H9 (cell line): ENCODE measurements around the gene MPZL3. TPM values are rescaled to one million over a fixed set of nuclear protein-coding genes. Genes with fewer than 3 reads are reported as not detected.

ENCODE experiments used
- DNase-seq: peaks from one replicate; pipeline ENCODE4 v3.0.0-alpha.2; 2017
- H2AFZ ChIP-seq: one replicate; pipeline ENCODE4 v1.6.1; 2013; ENCODE audit warnings: mild to moderate bottlenecking, low read length, control low read depth, moderate library complexity
- H2AK5ac ChIP-seq: 2 replicates; pipeline ENCODE4 v1.6.1; 2013; ENCODE audit warnings: low read length, control low read depth, mixed read lengths; ENCODE audit not compliant: insufficient read length
- H2BK120ac ChIP-seq: one replicate; pipeline ENCODE4 v1.6.1; 2013; ENCODE audit warnings: low read depth, mild to moderate bottlenecking, low read length, control low read depth, inconsistent platforms; ENCODE audit not compliant: poor library complexity, severe bottlenecking
- H2BK12ac ChIP-seq: 2 replicates; pipeline ENCODE4 v1.6.1; 2013; ENCODE audit warnings: low read length, control low read depth, mixed read lengths, low read depth; ENCODE audit not compliant: insufficient read length
- H2BK15ac ChIP-seq: 2 replicates; pipeline ENCODE4 v1.6.1; 2013; ENCODE audit warnings: low read depth, low read length, control low read depth
- H2BK20ac ChIP-seq: one replicate; pipeline ENCODE4 v1.6.1; 2013; ENCODE audit warnings: low read depth, mild to moderate bottlenecking, low read length, control low read depth, inconsistent platforms; ENCODE audit not compliant: poor library complexity, severe bottlenecking
- H2BK5ac ChIP-seq: 2 replicates; pipeline ENCODE4 v1.6.1; 2013; ENCODE audit warnings: low read length, control low read depth, mixed read lengths; ENCODE audit not compliant: insufficient read length
- H3K14ac ChIP-seq: 2 replicates; pipeline ENCODE4 v1.6.1; 2013; ENCODE audit warnings: low read length, control low read depth; ENCODE audit not compliant: insufficient read depth
- H3K18ac ChIP-seq: 2 replicates; pipeline ENCODE4 v1.6.1; 2013; ENCODE audit warnings: low read depth, mild to moderate bottlenecking, mixed read lengths, low read length, control low read depth; ENCODE audit not compliant: insufficient read length
- H3K23ac ChIP-seq: 2 replicates; pipeline ENCODE4 v1.6.1; 2013; ENCODE audit warnings: low read length, control low read depth, mixed read lengths, low read depth; ENCODE audit not compliant: insufficient read length
- H3K23me2 ChIP-seq: 2 replicates; pipeline ENCODE4 v1.6.1; 2013; ENCODE audit warnings: low read depth, mild to moderate bottlenecking, mixed read lengths, low read length, control low read depth; ENCODE audit not compliant: insufficient read length, poor library complexity, severe bottlenecking
- H3K27ac ChIP-seq: 2 replicates; pipeline ENCODE4 v1.5.1; 2013; ENCODE audit warnings: low read length, control low read depth, mixed read lengths, low read depth; ENCODE audit not compliant: insufficient read length
- H3K27me3 ChIP-seq: 2 replicates; pipeline ENCODE4 v1.6.1; 2013; ENCODE audit warnings: low read length, control low read depth, inconsistent platforms; ENCODE audit not compliant: insufficient read depth
- H3K4ac ChIP-seq: 2 replicates; pipeline ENCODE4 v1.6.1; 2013; ENCODE audit warnings: low read depth, mild to moderate bottlenecking, control low read depth, inconsistent platforms, low read length, moderate library complexity
- H3K4me1 ChIP-seq: 2 replicates; pipeline ENCODE4 v1.6.1; 2013; ENCODE audit warnings: low read length, control low read depth, inconsistent platforms; ENCODE audit not compliant: insufficient read depth
- H3K4me2 ChIP-seq: 2 replicates; pipeline ENCODE4 v1.6.1; 2013; ENCODE audit warnings: low read length, control low read depth, mixed read lengths; ENCODE audit not compliant: insufficient read length, insufficient read depth
- H3K56ac ChIP-seq: 2 replicates; pipeline ENCODE4 v1.6.1; 2013; ENCODE audit warnings: low read depth, mild to moderate bottlenecking, mixed read lengths, low read length, control low read depth; ENCODE audit not compliant: insufficient read length
- H3K79me1 ChIP-seq: 2 replicates; pipeline ENCODE4 v1.6.1; 2013; ENCODE audit warnings: low read depth, mild to moderate bottlenecking, moderate library complexity, low read length, control low read depth, inconsistent platforms; ENCODE audit not compliant: insufficient read depth, poor library complexity, severe bottlenecking
- H3K79me2 ChIP-seq: 2 replicates; pipeline ENCODE4 v1.6.1; 2013; ENCODE audit warnings: low read length, control low read depth, inconsistent platforms; ENCODE audit not compliant: insufficient read depth
- H3K9ac ChIP-seq: 2 replicates; pipeline ENCODE4 v1.6.1; 2013; ENCODE audit warnings: low read length, control low read depth, mixed read lengths; ENCODE audit not compliant: insufficient read length; ENCODE audit errors: extremely low read depth
- H3K9me3 ChIP-seq: one replicate; pipeline ENCODE4 v1.6.1; 2013; ENCODE audit warnings: low read depth, low read length, inconsistent platforms; ENCODE audit not compliant: control insufficient read depth
- H3T11ph ChIP-seq: one replicate; pipeline ENCODE4 v1.6.1; 2013; ENCODE audit warnings: mild to moderate bottlenecking, low read length, control low read depth, inconsistent platforms
- H4K20me1 ChIP-seq: one replicate; pipeline ENCODE4 v1.6.1; 2013; ENCODE audit not compliant: control insufficient read depth, insufficient read length, insufficient read depth
- H4K5ac ChIP-seq: 2 replicates; pipeline ENCODE4 v1.6.1; 2013; ENCODE audit warnings: low read depth, mild to moderate bottlenecking, mixed read lengths, low read length, control low read depth; ENCODE audit not compliant: insufficient read length
- H4K8ac ChIP-seq: replicated peaks from 2 replicates; pipeline ENCODE4 v1.6.1; 2013; ENCODE audit warnings: low read length, control low read depth, mixed read lengths, low read depth; ENCODE audit not compliant: insufficient read length
- H4K91ac ChIP-seq: 2 replicates; pipeline ENCODE4 v1.6.1; 2013; ENCODE audit warnings: low read depth, mild to moderate bottlenecking, moderate library complexity, mixed read lengths, low read length, control low read depth; ENCODE audit not compliant: insufficient read length
- H3K27ac Mint-ChIP-seq, 3 experiments: 2 replicates in 2 of 3; 3 replicates in 1 of 3; pipeline ENCODE4 v1.8.0; 2020 to 2021; ENCODE audit warnings: mixed read lengths in 3 of 3, mild to moderate bottlenecking in 1 of 3, moderate library complexity in 1 of 3
- H3K27me3 Mint-ChIP-seq: 2 replicates; pipeline ENCODE4 v1.8.0; 2021; ENCODE audit warnings: low read depth, mild to moderate bottlenecking, moderate library complexity, mixed read lengths
- H3K36me3 Mint-ChIP-seq, 3 experiments: 2 replicates in 2 of 3; 3 replicates in 1 of 3; pipeline ENCODE4 v1.8.0; 2020 to 2021; ENCODE audit warnings: low read depth in 3 of 3, mixed read lengths in 3 of 3; ENCODE audit not compliant: insufficient read depth in 1 of 3
- H3K4me1 Mint-ChIP-seq, 2 experiments: 2 replicates each; pipeline ENCODE4 v1.8.0; 2020; ENCODE audit warnings: mixed read lengths in 2 of 2
- H3K4me3 Mint-ChIP-seq, 2 experiments: 2 replicates in 1 of 2; 3 replicates in 1 of 2; pipeline ENCODE4 v1.8.0; 2020 to 2021; ENCODE audit warnings: mild to moderate bottlenecking in 2 of 2, mixed read lengths in 2 of 2, moderate library complexity in 1 of 2
- H3K9me3 Mint-ChIP-seq, 2 experiments: 2 replicates in 1 of 2; 3 replicates in 1 of 2; pipeline ENCODE4 v1.8.0; 2020; ENCODE audit warnings: mild to moderate bottlenecking in 2 of 2, mixed read lengths in 2 of 2, moderate library complexity in 1 of 2
- WGBS: extraction: QIAGEN DNeasy Blood & Tissue Kit; methylation state at CpG from one replicate; pipeline ENCODE4 v1.1.7; 2013; ENCODE audit warnings: missing lambda C conversion rate, low lambda C conversion rate, mixed read lengths; ENCODE audit not compliant: insufficient read length; ENCODE audit errors: extremely low coverage; 5-methylcytosine and 5-hydroxymethylcytosine counted together
- total RNA-seq: library from RNA; stranded (reverse); gene quantifications from 2 replicates; pipeline ENCODE4 v1.2.1, GENCODE V29; 2021
- TF ChIP-seq, protein P1 (sequence below): fragments of 200-600 bp; sonication (generic); conservative IDR thresholded peaks from 3 replicates; pipeline ENCODE4 v1.8.0; 2021; ENCODE audit warnings: antibody characterized with exemption, mild to moderate bottlenecking

MPZL3 gene
- total RNA-seq, 1 experiment from 2014 or later = 2.6 TPM

DNA sequence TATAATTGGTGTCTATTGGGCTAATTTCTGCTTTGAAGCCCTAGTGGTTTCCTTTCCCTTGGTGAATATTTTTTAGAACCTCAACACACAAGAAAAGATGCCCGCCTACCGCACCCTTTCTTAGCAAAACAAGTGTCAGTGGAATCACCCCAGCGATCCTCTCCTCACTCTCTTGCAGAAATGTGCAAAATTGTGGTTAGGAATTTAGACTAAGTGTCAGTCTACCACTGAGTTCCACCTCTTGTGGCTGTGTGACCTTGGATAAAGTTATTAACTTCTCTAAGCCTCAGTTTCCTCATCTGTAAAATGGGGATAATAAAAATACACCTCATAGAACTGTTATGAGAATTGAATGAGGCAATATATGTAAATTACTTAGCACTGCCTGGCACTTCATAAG, 22.1 kb downstream of the MPZL3 start:
- Histone ChIP-seq H4K91ac (no peak overlapping the region), H3K79me1 (no peaks in the 10 kb centered on the region), H3K23me2 (no peaks in the 10 kb centered on the region), H3K27me3 (no peaks in the 10 kb centered on the region), H2BK20ac (no peak overlapping the region), H3K14ac (no peak overlapping the region), H4K20me1 (no peaks in the 10 kb centered on the region), H3K23ac (no peak overlapping the region), H3K18ac (no peak overlapping the region), H3K9ac (no peak overlapping the region), H2BK5ac (no peak overlapping the region), H3K27ac (no peak overlapping the region), H2BK15ac (no peak overlapping the region), H3K79me2 (no peaks in the 10 kb centered on the region), H3K9me3 (no peaks in the 10 kb centered on the region), H3K4me1 (no peaks in the 10 kb centered on the region), H2AFZ (no peak overlapping the region), H2BK120ac (no peak overlapping the region), H3K4ac (no peak overlapping the region), H3K4me2 (no peak overlapping the region), H2BK12ac (no peak overlapping the region), H4K8ac (no peak overlapping the region), H3T11ph (no peak overlapping the region), H4K5ac (no peak overlapping the region), H3K56ac (no peak overlapping the region), H2AK5ac (no peak overlapping the region)
- TF ChIP-seq, protein P1, sequence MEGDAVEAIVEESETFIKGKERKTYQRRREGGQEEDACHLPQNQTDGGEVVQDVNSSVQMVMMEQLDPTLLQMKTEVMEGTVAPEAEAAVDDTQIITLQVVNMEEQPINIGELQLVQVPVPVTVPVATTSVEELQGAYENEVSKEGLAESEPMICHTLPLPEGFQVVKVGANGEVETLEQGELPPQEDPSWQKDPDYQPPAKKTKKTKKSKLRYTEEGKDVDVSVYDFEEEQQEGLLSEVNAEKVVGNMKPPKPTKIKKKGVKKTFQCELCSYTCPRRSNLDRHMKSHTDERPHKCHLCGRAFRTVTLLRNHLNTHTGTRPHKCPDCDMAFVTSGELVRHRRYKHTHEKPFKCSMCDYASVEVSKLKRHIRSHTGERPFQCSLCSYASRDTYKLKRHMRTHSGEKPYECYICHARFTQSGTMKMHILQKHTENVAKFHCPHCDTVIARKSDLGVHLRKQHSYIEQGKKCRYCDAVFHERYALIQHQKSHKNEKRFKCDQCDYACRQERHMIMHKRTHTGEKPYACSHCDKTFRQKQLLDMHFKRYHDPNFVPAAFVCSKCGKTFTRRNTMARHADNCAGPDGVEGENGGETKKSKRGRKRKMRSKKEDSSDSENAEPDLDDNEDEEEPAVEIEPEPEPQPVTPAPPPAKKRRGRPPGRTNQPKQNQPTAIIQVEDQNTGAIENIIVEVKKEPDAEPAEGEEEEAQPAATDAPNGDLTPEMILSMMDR = no peak
- no peaks in the 10 kb centered on the region for H3K36me3 Mint-ChIP-seq
- H3K27me3 Mint-ChIP-seq = peaks cover 8% of the 10 kb centered on the region
- no peak for DNase-seq
- H3K4me3 Mint-ChIP-seq = no peak overlapping the region
- WGBS = no CpG with 5 or more reads among the region's 3 CpGs
- H3K4me1 Mint-ChIP-seq = no peaks in the 10 kb centered on the region
- no peaks in the 10 kb centered on the region for H3K9me3 Mint-ChIP-seq
- H3K27ac Mint-ChIP-seq = no peak overlapping the region
